Brain microvascular endothelial cell (primary cell): ENCODE results near the gene TET2.
A peak's percentile ranks its signal among the peaks of the same experiment; 100 is the strongest.

Experiments
- DNase-seq: peaks from one replicate; pipeline ENCODE4 v3.0.0-alpha.2; 2020
- H3K27ac ChIP-seq: fragments of 250-450 bp; sonication (Bioruptor Pico); 2 replicates; pipeline ENCODE4 v1.5.1; 2020; ENCODE audit warnings: mild to moderate bottlenecking, moderate library complexity
- H3K27me3 ChIP-seq: fragments of 250-450 bp; sonication (Bioruptor Pico); replicated peaks from 2 replicates; pipeline ENCODE4 v1.5.1; 2020; ENCODE audit warnings: mild to moderate bottlenecking
- H3K36me3 ChIP-seq: fragments of 250-450 bp; sonication (Bioruptor Pico); replicated peaks from 2 replicates; pipeline ENCODE4 v1.5.1; 2020; ENCODE audit warnings: mild to moderate bottlenecking
- H3K4me3 ChIP-seq: 2 replicates; pipeline ENCODE4 v1.5.1; 2011; ENCODE audit warnings: low read depth, mild to moderate bottlenecking, control low read depth, low read length, moderate library complexity
- CTCF ChIP-seq: IDR thresholded peaks from 2 replicates; pipeline ENCODE4 v1.5.1; 2011; ENCODE audit warnings: low read depth, mild to moderate bottlenecking, moderate library complexity, low read length, control low read depth, inconsistent platforms; ENCODE audit errors: missing control alignments
- in situ Hi-C: cut with HindIII; loops from 2 replicates; pipeline ENCODE4 v1.10.0; 2017; ENCODE audit warnings: low sequenced_read_pairs, low pct_ligation_motif_present

Gene TET2

GRCh38 chr4:105194328-105195231 lies 47.9 kb downstream of the TET2 start:
- DNase-seq: peak; percentile 15
- H3K36me3 ChIP-seq: no peaks in the 10 kb centered on the region
- no peak overlapping the region for H3K4me3 ChIP-seq
- H3K27ac ChIP-seq: peak overlapping the region; percentile 53
- H3K27me3 ChIP-seq: no peaks in the 10 kb centered on the region
- TF ChIP-seq CTCF: no peak
- in situ Hi-C loops: no loop called here

- no peaks in the 10 kb centered on the region for H3K27me3 ChIP-seq
- peak; percentile 56 for TF ChIP-seq CTCF
- in situ Hi-C loops: no loop called here
- no peak overlapping the region for H3K27ac ChIP-seq
- H3K4me3 ChIP-seq: no peak overlapping the region
- no peaks in the 10 kb centered on the region for H3K36me3 ChIP-seq
- no peak for DNase-seq
Observed at GRCh38 chr4:105196523-105197145, 50.0 kb downstream of the TET2 start.

- TF ChIP-seq CTCF: no peak
- H3K36me3 ChIP-seq: no peaks in the 10 kb centered on the region
- H3K4me3 ChIP-seq: no peak overlapping the region
- in situ Hi-C loops: no loop called here
- DNase-seq: no peak
- no peaks in the 10 kb centered on the region for H3K27me3 ChIP-seq
- peak overlapping the region; percentile 26 for H3K27ac ChIP-seq
Observed at GRCh38 chr4:105197777-105198176, 51.1 kb downstream of the TET2 start.

GRCh38 chr4:105198541-105198940 lies 51.9 kb downstream of the TET2 start:
- Histone ChIP-seq H3K27me3 (no peaks in the 10 kb centered on the region), H3K4me3 (no peak overlapping the region), H3K27ac (no peak overlapping the region), H3K36me3 (no peaks in the 10 kb centered on the region)
- no peak for DNase-seq
- no peak for TF ChIP-seq CTCF
- in situ Hi-C loops: no loop called here

- in situ Hi-C loops: no loop called here
- H3K27ac ChIP-seq: no peak overlapping the region
- no peaks in the 10 kb centered on the region for H3K27me3 ChIP-seq
- TF ChIP-seq CTCF: no peak
- H3K4me3 ChIP-seq: no peak overlapping the region
- no peaks in the 10 kb centered on the region for H3K36me3 ChIP-seq
- DNase-seq: no peak
Observed at GRCh38 chr4:105206214-105206613, 59.5 kb downstream of the TET2 start.
